ENCODE data around the gene SERF1A.
"Not testable (repeated sequence)": the region's sequence is repeated elsewhere in the genome, so short reads cannot be mapped to it uniquely, and the experiment has no call there.

- TF ChIP-seq, protein P1, sequence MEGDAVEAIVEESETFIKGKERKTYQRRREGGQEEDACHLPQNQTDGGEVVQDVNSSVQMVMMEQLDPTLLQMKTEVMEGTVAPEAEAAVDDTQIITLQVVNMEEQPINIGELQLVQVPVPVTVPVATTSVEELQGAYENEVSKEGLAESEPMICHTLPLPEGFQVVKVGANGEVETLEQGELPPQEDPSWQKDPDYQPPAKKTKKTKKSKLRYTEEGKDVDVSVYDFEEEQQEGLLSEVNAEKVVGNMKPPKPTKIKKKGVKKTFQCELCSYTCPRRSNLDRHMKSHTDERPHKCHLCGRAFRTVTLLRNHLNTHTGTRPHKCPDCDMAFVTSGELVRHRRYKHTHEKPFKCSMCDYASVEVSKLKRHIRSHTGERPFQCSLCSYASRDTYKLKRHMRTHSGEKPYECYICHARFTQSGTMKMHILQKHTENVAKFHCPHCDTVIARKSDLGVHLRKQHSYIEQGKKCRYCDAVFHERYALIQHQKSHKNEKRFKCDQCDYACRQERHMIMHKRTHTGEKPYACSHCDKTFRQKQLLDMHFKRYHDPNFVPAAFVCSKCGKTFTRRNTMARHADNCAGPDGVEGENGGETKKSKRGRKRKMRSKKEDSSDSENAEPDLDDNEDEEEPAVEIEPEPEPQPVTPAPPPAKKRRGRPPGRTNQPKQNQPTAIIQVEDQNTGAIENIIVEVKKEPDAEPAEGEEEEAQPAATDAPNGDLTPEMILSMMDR (conservative IDR thresholded peaks at IDR 0.05 in 1 of 2, IDR thresholded peaks at IDR 0.05 in 1 of 2; ENCODE audit: extremely low read depth in 1 of 2, insufficient read depth in 1 of 2, low read depth in 1 of 2, low read length in 2 of 2): not testable (repeated sequence)
- not testable (repeated sequence) for TF ChIP-seq EZH2 (IDR thresholded peaks at IDR 0.05; ENCODE audit: borderline replicate concordance, low read length)
Measured at GRCh38 chr5:70866778-70867177, 33.7 kb upstream of the SERF1A start.
